Hindlimb muscle (tissue), 1 donor: ENCODE results near the gene DAP3. TPM values are rescaled to one million over a fixed set of nuclear protein-coding genes. Genes with fewer than 3 reads are reported as not detected.
"Not testable (repeated sequence)": the region's sequence is repeated elsewhere in the genome, so short reads cannot be mapped to it uniquely, and the experiment has no call there.

Experiments used
- DNase-seq: peaks from one replicate; pipeline ENCODE4 v3.0.0-alpha.2; 2013
- polyA plus RNA-seq: library from polyadenylated mRNA; unstranded; fragments of 120-200 nt; gene quantifications from one replicate; pipeline ENCODE4 v1.2.1, GENCODE V29; 2013; ENCODE audit not compliant: insufficient read length

Gene DAP3
- polyA plus RNA-seq, 1 donor = 136 TPM

- not testable (repeated sequence) for DNase-seq
These were observed 1.1 kb upstream of the DAP3 start for GRCh38 chr1:155687705-155688323.

GRCh38 chr1:155688324-155689080 is 389 bp upstream of the DAP3 start, which contains the start of gene YY1AP1:
YY1AP1 (minus strand) TSS chr1:155688774; CDS start chr1:155680436, 8,338 bp downstream.
- DNase-seq = peak; percentile 95

GRCh38 chr1:155691992-155692528 is 3.2 kb downstream of the DAP3 start:
- no peak for DNase-seq

GRCh38 chr1:155694167-155694566 is 5.3 kb downstream of the DAP3 start:
- DNase-seq = no peak

- no peak for DNase-seq
These were observed 6.2 kb downstream of the DAP3 start for GRCh38 chr1:155695072-155695471.

GRCh38 chr1:155695608-155696007 is 6.7 kb downstream of the DAP3 start:
- DNase-seq = no peak

- no peak for DNase-seq
These were observed 7.6 kb downstream of the DAP3 start for GRCh38 chr1:155696524-155696923.

GRCh38 chr1:155697046-155697445 is 8.2 kb downstream of the DAP3 start:
- DNase-seq = no peak

- not testable (repeated sequence) for DNase-seq
These were observed 8.7 kb downstream of the DAP3 start for GRCh38 chr1:155697616-155698015.

GRCh38 chr1:155698382-155699038 is 9.6 kb downstream of the DAP3 start:
- DNase-seq = no peak

GRCh38 chr1:155699062-155699461 is 10.2 kb downstream of the DAP3 start:
- not testable (repeated sequence) for DNase-seq

- DNase-seq = not testable (repeated sequence)
These were observed 12.8 kb downstream of the DAP3 start for GRCh38 chr1:155701675-155702074.

- no peak for DNase-seq
These were observed 14.3 kb downstream of the DAP3 start for GRCh38 chr1:155703216-155703615.

GRCh38 chr1:155704414-155704813 is 15.5 kb downstream of the DAP3 start:
- DNase-seq = not testable (repeated sequence)

GRCh38 chr1:155706139-155706538 is 17.2 kb downstream of the DAP3 start:
- DNase-seq = no peak

- no peak for DNase-seq
These were observed 20.5 kb downstream of the DAP3 start for GRCh38 chr1:155709391-155709790.

- DNase-seq = not testable (repeated sequence)
These were observed 22.6 kb downstream of the DAP3 start for GRCh38 chr1:155711457-155711856.

- DNase-seq = not testable (repeated sequence)
These were observed 23.7 kb downstream of the DAP3 start for GRCh38 chr1:155712636-155713035.

- no peak for DNase-seq
These were observed 24.2 kb downstream of the DAP3 start for GRCh38 chr1:155713075-155713474.

- DNase-seq = not testable (repeated sequence)
These were observed 26.2 kb downstream of the DAP3 start for GRCh38 chr1:155715056-155715455.

- no peak for DNase-seq
These were observed 26.9 kb downstream of the DAP3 start for GRCh38 chr1:155715777-155716176.

- DNase-seq = no peak
These were observed 28.1 kb downstream of the DAP3 start for GRCh38 chr1:155717041-155717440.

- DNase-seq = not testable (repeated sequence)
These were observed 29.7 kb downstream of the DAP3 start for GRCh38 chr1:155718524-155719115.
